Lung (tissue), 12 donors: ENCODE results near the gene TOMM40L. TPM values are rescaled to one million over a fixed set of nuclear protein-coding genes. Genes with fewer than 3 reads are reported as not detected.
"Not testable (repeated sequence)": the region's sequence is repeated elsewhere in the genome, so short reads cannot be mapped to it uniquely, and the experiment has no call there.

ENCODE experiments used
- ATAC-seq: fragments of 200-7000 bp; cut with Tn5 transposase; one replicate; pipeline ENCODE4 v1.9.1; 2020; ENCODE audit warnings: moderate number of reproducible peaks; ENCODE audit not compliant: insufficient read depth, low FRiP score
- DNase-seq, 3 donors: peaks; one replicate each; pipeline ENCODE4 v3.0.0-alpha.2; 2013 to 2017
- H3K27ac ChIP-seq, 2 donors: one replicate each; pipeline ENCODE4 v1.5.1; 2013; ENCODE audit warnings: mild to moderate bottlenecking in 2 of 2, moderate library complexity in 2 of 2, control low read depth in 1 of 2, inconsistent platforms in 1 of 2, low read depth in 1 of 2, low read length in 1 of 2
- H3K27me3 ChIP-seq, 3 donors: one replicate each; pipeline ENCODE4 v1.5.1; 2013; ENCODE audit warnings: low read length in 2 of 3; ENCODE audit not compliant: control insufficient read depth in 3 of 3, insufficient read depth in 3 of 3
- H3K36me3 ChIP-seq, 4 donors: one replicate each; pipeline ENCODE4 v1.5.1; 2013; ENCODE audit warnings: low read length in 4 of 4, mild to moderate bottlenecking in 1 of 4, moderate library complexity in 1 of 4; ENCODE audit not compliant: control insufficient read depth in 4 of 4, insufficient read depth in 4 of 4
- H3K4me1 ChIP-seq, 5 donors: one replicate each; pipeline ENCODE4 v1.5.1; 2013; ENCODE audit warnings: low read length in 5 of 5, mild to moderate bottlenecking in 2 of 5, moderate library complexity in 1 of 5; ENCODE audit not compliant: control insufficient read depth in 5 of 5, insufficient read depth in 5 of 5
- H3K4me3 ChIP-seq: one replicate; pipeline ENCODE4 v1.5.1; 2013; ENCODE audit warnings: mild to moderate bottlenecking, control low read depth, moderate library complexity
- H3K9ac ChIP-seq, 2 donors: one replicate each; pipeline ENCODE4 v1.5.1; 2013; ENCODE audit warnings: low read length in 2 of 2, control low read depth in 1 of 2; ENCODE audit not compliant: insufficient read depth in 1 of 2
- H3K9me3 ChIP-seq, 4 donors: one replicate each; pipeline ENCODE4 v1.5.1; 2013; ENCODE audit warnings: low read length in 3 of 4, mild to moderate bottlenecking in 1 of 4, moderate library complexity in 1 of 4; ENCODE audit not compliant: control insufficient read depth in 4 of 4, insufficient read depth in 3 of 4
- CTCF ChIP-seq: IDR thresholded peaks from 2 replicates; pipeline ENCODE4 v1.5.1; 2012; ENCODE audit warnings: mild to moderate bottlenecking; ENCODE audit errors: control extremely low read depth, extremely low read depth
- WGBS, 2 donors: extraction: QIAGEN DNeasy Blood & Tissue Kit; methylation state at CpG; one replicate each; pipeline ENCODE4 v1.1.7; 2013; 5-methylcytosine and 5-hydroxymethylcytosine counted together
- polyA plus RNA-seq, 2 donors: library from polyadenylated mRNA; stranded (reverse); fragments of 200-250 nt; gene quantifications; one replicate each; pipeline ENCODE4 v1.2.1, GENCODE V29; 2013
- total RNA-seq, 2 donors: library from RNA; depleted of rRNA in 1 of 2; stranded (reverse); fragments of >200 nt in 1 of 2; gene quantifications; one replicate each; pipeline ENCODE4 v1.2.1, GENCODE V29; 2014 to 2021
- donor health status: control.
- donor health status: control.
- donor health status: Bipolar disorder and iron deficiency.
- donor health status: healthy.
- donor health status: DM: yes; HTN: yes; CAD: no.

The TOMM40L gene
- total and polyA plus RNA-seq, 4 donors, result 4.9 to 13.0 (median 9.0) TPM

GRCh38 chr1:161238039-161238473, 12.2 kb downstream of the TOMM40L start, which contains the start of gene NR1I3:
TSS of gene NR1I3 (minus strand) at chr1:161238203. CDS start at chr1:161236565, 1,638 bp downstream.
- no peak for TF ChIP-seq CTCF
- DNase-seq (no peak), ATAC-seq (no peak)
- H3K4me3 ChIP-seq, result no peak within 1 kb of the TSS
- H3K27ac ChIP-seq, result no peak within 1 kb of the TSS
- H3K4me1 ChIP-seq, result no peaks in the 10 kb centered on the region
- H3K36me3 ChIP-seq, result no peaks in the 10 kb centered on the region
- peaks cover 0 to 5% (median 0%) of the 10 kb centered on the region in 3 donors for H3K27me3 ChIP-seq
- no peaks in the 10 kb centered on the region for H3K9me3 ChIP-seq
- 80 to 92% methylated on average over 4 of the region's 4 CpGs for WGBS, 2 donors
- H3K9ac ChIP-seq, result no peak within 1 kb of the TSS

GRCh38 chr1:161241682-161242081, 15.8 kb downstream of the TOMM40L start:
- no peak for TF ChIP-seq CTCF
- H3K27me3 ChIP-seq, result peaks cover 0 to 2% (median 0%) of the 10 kb centered on the region in 3 donors
- H3K9me3 ChIP-seq, result no peaks in the 10 kb centered on the region
- no peaks in the 10 kb centered on the region for H3K4me1 ChIP-seq
- no peak overlapping the region for H3K27ac ChIP-seq
- H3K36me3 ChIP-seq, result no peaks in the 10 kb centered on the region
- no peak overlapping the region for H3K4me3 ChIP-seq
- ATAC-seq (no peak), DNase-seq (no peak)
- WGBS, 2 donors, result 55 to 73% methylated on average over 3 of the region's 3 CpGs
- H3K9ac ChIP-seq, result no peak overlapping the region

GRCh38 chr1:161242313-161242712, 16.5 kb downstream of the TOMM40L start:
- Histone ChIP-seq H3K36me3 (no peaks in the 10 kb centered on the region), H3K9ac (no peak overlapping the region), H3K4me1 (no peaks in the 10 kb centered on the region), H3K4me3 (no peak overlapping the region), H3K9me3 (no peaks in the 10 kb centered on the region), H3K27ac (no peak overlapping the region), H3K27me3 (peaks cover 0 to 2% (median 0%) of the 10 kb centered on the region in 3 donors)
- WGBS, 2 donors, result 34 to 69% methylated on average over 2 of the region's 2 CpGs
- DNase-seq, result no peak
- no peak for TF ChIP-seq CTCF
- ATAC-seq, result no peak

- peaks cover 0 to 2% (median 0%) of the 10 kb centered on the region in 3 donors for H3K27me3 ChIP-seq
- no peaks in the 10 kb centered on the region for H3K36me3 ChIP-seq
- ATAC-seq, result no peak
- no peaks in the 10 kb centered on the region for H3K9me3 ChIP-seq
- DNase-seq, result no peak
- 84% methylated on average over 4 of the region's 4 CpGs for WGBS, 2 donors
- no peak overlapping the region for H3K9ac ChIP-seq
- no peaks in the 10 kb centered on the region for H3K4me1 ChIP-seq
- H3K27ac ChIP-seq, result no peak overlapping the region
- no peak overlapping the region for H3K4me3 ChIP-seq
- TF ChIP-seq CTCF, result no peak
These were observed 19.0 kb downstream of the TOMM40L start for GRCh38 chr1:161244888-161245287.

- ATAC-seq, H3K9ac ChIP-seq, H3K9me3 ChIP-seq, H3K4me3 ChIP-seq, H3K27me3 ChIP-seq, H3K27ac ChIP-seq, DNase-seq, H3K36me3 ChIP-seq, H3K4me1 ChIP-seq: not testable (repeated sequence)
- WGBS, 2 donors, result 82 to 93% methylated on average over 5 of the region's 5 CpGs
These were observed 24.2 kb downstream of the TOMM40L start for GRCh38 chr1:161250100-161250499.
